Gastroesophageal sphincter (tissue), 3 donors: Measurements from ENCODE around the gene PXDC1.

Source experiments
- CTCF ChIP-seq, 4 experiments: fragments of 200-600 bp in 2 of 4; fragments of 450-650 bp in 2 of 4; sonication (generic) in 1 of 4; IDR thresholded peaks; one replicate each; pipeline ENCODE4 v1.5.1; 2017 to 2019; ENCODE audit warnings: antibody characterized with exemption in 4 of 4, mild to moderate bottlenecking in 2 of 4, moderate library complexity in 2 of 4
- POLR2A ChIP-seq, 2 donors: fragments of 450-650 bp; IDR thresholded peaks; one replicate each; pipeline ENCODE4 v1.6.1; 2017; ENCODE audit warnings: antibody characterized with exemption in 2 of 2, mild to moderate bottlenecking in 2 of 2, moderate library complexity in 1 of 2

- TF ChIP-seq CTCF (IDR thresholded peaks at IDR 0.05) (no peak), POLR2A (IDR thresholded peaks at IDR 0.05) (no peak)
Measured at GRCh38 chr6:3729603-3730344, 21.7 kb downstream of the PXDC1 start.
